ENCODE results near the gene SNX17. TPM values are rescaled to one million over a fixed set of nuclear protein-coding genes. Genes with fewer than 3 reads are reported as not detected.

SNX17 gene
- total RNA-seq, 1 donor from 2014 or later: 81.2 TPM

GRCh38 chr2:27376866-27377617, 6.6 kb downstream of the SNX17 start:
- Mint-ChIP-seq H3K27me3 (no peaks in the 10 kb centered on the region), H3K27ac (peak overlapping the region; percentile 45), H3K9me3 (ENCODE audit: low read depth) (no peaks in the 10 kb centered on the region), H3K4me3 (ENCODE audit: low read depth) (no peak overlapping the region), H3K4me1 (ENCODE audit: low read depth) (peaks cover 22% of the 10 kb centered on the region), H3K36me3 (ENCODE audit: insufficient read depth) (peaks cover 21% of the 10 kb centered on the region)
- TF ChIP-seq CTCF (IDR thresholded peaks at IDR 0.05; ENCODE audit: unreplicated experiment): no peak
- no peak for DNase-seq (ENCODE audit: low spot score, unreplicated experiment)

- H3K4me3 Mint-ChIP-seq (ENCODE audit: low read depth): no peak overlapping the region
Measured at GRCh38 chr2:27377618-27378095, 7.2 kb downstream of the SNX17 start.

GRCh38 chr2:27378096-27378808, 7.8 kb downstream of the SNX17 start:
- peak overlapping the region; percentile 41 for H3K27ac Mint-ChIP-seq
- no peaks in the 10 kb centered on the region for H3K27me3 Mint-ChIP-seq
- no peaks in the 10 kb centered on the region for H3K9me3 Mint-ChIP-seq (ENCODE audit: low read depth)
- no peak for TF ChIP-seq CTCF (IDR thresholded peaks at IDR 0.05; ENCODE audit: unreplicated experiment)
- H3K4me3 Mint-ChIP-seq (ENCODE audit: low read depth): peak overlapping the region; percentile 7
- H3K36me3 Mint-ChIP-seq (ENCODE audit: insufficient read depth): peaks cover 17% of the 10 kb centered on the region
- peaks cover 16% of the 10 kb centered on the region for H3K4me1 Mint-ChIP-seq (ENCODE audit: low read depth)
- DNase-seq (ENCODE audit: low spot score, unreplicated experiment): no peak

More at GRCh38 chr2:27377618-27378095, 7.2 kb downstream of the SNX17 start:
- TF ChIP-seq CTCF (IDR thresholded peaks at IDR 0.05; ENCODE audit: unreplicated experiment): no peak
- Mint-ChIP-seq H3K36me3 (ENCODE audit: insufficient read depth) (peaks cover 21% of the 10 kb centered on the region), H3K27ac (peak overlapping the region; percentile 86), H3K9me3 (ENCODE audit: low read depth) (no peaks in the 10 kb centered on the region), H3K27me3 (no peaks in the 10 kb centered on the region), H3K4me1 (ENCODE audit: low read depth) (peaks cover 20% of the 10 kb centered on the region)
- no peak for DNase-seq (ENCODE audit: low spot score, unreplicated experiment)

- Mint-ChIP-seq H3K4me3 (ENCODE audit: low read depth) (peak overlapping the region; percentile 92), H3K36me3 (ENCODE audit: insufficient read depth) (peaks cover 18% of the 10 kb centered on the region), H3K27ac (peak overlapping the region; percentile 95), H3K9me3 (ENCODE audit: low read depth) (no peaks in the 10 kb centered on the region), H3K27me3 (no peaks in the 10 kb centered on the region), H3K4me1 (ENCODE audit: low read depth) (peaks cover 16% of the 10 kb centered on the region)
- TF ChIP-seq CTCF (IDR thresholded peaks at IDR 0.05; ENCODE audit: unreplicated experiment): no peak
- DNase-seq (ENCODE audit: low spot score, unreplicated experiment): no peak
Measured at GRCh38 chr2:27378809-27379290, 8.4 kb downstream of the SNX17 start.

GRCh38 chr2:27379383-27379835, 9.0 kb downstream of the SNX17 start:
- Mint-ChIP-seq H3K4me3 (ENCODE audit: low read depth) (peak overlapping the region; percentile 92), H3K36me3 (ENCODE audit: insufficient read depth) (peaks cover 22% of the 10 kb centered on the region), H3K4me1 (ENCODE audit: low read depth) (peaks cover 16% of the 10 kb centered on the region), H3K9me3 (ENCODE audit: low read depth) (no peaks in the 10 kb centered on the region), H3K27ac (peak overlapping the region; percentile 95), H3K27me3 (no peaks in the 10 kb centered on the region)
- no peak for TF ChIP-seq CTCF (IDR thresholded peaks at IDR 0.05; ENCODE audit: unreplicated experiment)
- no peak for DNase-seq (ENCODE audit: low spot score, unreplicated experiment)

Measured in progenitor cell of endocrine pancreas (in vitro differentiated cells).